Spleen (tissue), 7 donors: Measurements from ENCODE around the gene FKBP10.

Source experiments
- CTCF ChIP-seq, 11 experiments: fragments of 200-600 bp in 7 of 11; fragments of 450-650 bp in 4 of 11; sonication (generic) in 4 of 11; IDR thresholded peaks in 8 of 11; conservative IDR thresholded peaks in 3 of 11; 1 replicate in 7 of 11; 2 replicates in 4 of 11; pipeline versions ENCODE4 v1.4.0 to v1.8.0; 2016 to 2021; ENCODE audit warnings: antibody characterized with exemption in 11 of 11, inconsistent platforms in 4 of 11, mild to moderate bottlenecking in 1 of 11
- POLR2A ChIP-seq, 3 donors: fragments of 450-650 bp; IDR thresholded peaks; one replicate each; pipeline ENCODE4 v1.5.1; 2017; ENCODE audit warnings: antibody characterized with exemption in 3 of 3, mild to moderate bottlenecking in 1 of 3
- donor health status: DM: no; HTN: no; CAD: no; lungs with moderate emphysema.
- donor health status: DM: no; HTN: no; CAD: no.
- donor health status: DM: no; HTN: no; CAD: no.

DNA sequence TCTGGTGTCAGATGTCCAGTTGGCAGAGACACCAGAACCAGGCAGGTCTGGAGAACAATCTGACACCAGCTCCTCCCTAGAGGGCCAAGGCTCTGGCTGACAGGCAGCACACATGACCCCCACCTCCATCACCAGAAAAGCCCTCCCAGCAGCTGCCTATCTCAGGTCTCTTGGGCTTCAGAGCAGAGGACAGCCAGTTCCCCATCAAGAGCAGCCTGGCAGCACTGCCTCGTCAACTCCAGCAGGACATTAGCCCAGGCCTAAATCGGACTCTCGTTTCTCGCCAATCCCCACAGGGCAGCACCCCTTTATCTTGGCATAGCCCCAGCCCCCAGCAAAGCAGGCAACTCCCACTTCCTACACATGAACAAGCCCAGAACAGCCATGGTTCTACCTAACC lies 30.7 kb upstream of the FKBP10 start:
- TF ChIP-seq CTCF (IDR thresholded peaks at IDR 0.05 in 8 of 11, conservative IDR thresholded peaks at IDR 0.05 in 3 of 11) (no peak), POLR2A (IDR thresholded peaks at IDR 0.05) (no peak)
